ENCODE measurements around the gene MRPL41. TPM values are rescaled to one million over a fixed set of nuclear protein-coding genes. Genes with fewer than 3 reads are reported as not detected.

MRPL41 gene
- total RNA-seq (2022; extraction: Qiagen RNA extraction; ENCODE audit: low read depth): 43.8 to 100 TPM (median 90.0 TPM) in 5 replicates

DNA sequence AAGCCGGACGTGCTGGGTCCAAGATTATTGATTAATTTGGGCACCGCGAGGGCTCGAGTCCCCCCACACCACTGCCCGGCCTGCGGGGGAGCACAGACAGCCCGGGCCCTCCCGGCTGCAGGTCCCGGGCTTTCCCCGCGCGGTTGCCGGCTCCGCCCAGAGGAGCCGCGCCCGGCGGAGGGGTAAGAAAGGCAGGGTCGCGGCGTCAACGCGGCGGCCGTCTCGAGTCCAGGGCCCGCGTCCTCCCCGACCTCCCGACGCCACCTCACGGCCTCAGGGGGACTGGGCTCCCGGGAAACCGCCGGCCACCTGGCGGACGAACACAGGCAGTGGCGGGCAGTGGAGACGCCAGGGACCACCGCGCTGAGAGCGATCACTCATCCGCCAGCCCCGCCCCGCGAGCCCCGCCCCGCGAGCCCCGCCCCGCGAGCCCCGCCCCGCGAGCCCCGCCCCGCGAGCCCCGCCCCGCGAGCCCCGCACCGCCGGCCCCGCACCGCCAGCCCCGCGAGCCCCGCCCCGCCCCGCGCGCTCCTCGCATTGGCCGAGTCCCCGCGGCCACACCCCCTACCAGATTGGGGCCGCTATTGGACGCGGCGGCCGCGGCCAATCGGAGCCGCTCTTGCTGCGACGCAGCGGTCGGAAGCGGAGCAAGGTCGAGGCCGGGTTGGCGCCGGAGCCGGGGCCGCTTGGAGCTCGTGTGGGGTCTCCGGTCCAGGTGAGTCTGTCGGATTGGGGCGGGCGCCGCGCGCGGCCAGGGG lies at the start of gene MRPL41:
MRPL41 (plus strand) TSS at position 616 of the 758 bp plus-strand sequence. CDS start 203 bp downstream, outside the sequence.

DNA sequence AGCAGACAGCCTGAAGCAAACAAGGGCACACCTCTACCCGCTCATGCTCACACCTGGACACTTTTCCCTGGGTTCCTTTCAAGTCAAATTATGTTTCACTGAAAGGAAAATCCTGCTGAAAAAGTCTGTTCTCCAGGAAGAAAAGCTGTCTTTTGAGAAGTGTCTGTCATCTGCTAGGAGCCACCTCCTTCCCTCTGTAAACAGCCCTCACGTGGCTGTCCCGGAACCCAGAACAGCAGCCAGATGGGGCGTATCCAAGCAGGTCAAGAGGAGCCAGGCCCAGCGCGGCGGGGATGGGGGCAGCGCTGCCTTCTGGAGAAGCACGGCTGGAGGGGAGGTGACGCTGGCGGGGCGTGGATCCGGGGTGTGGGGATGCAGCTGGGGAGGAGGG lies 1.5 kb upstream of the MRPL41 start, which contains the start of gene PNPLA7:
PNPLA7 (minus strand) TSS at position 172 of the 391 bp plus-strand sequence. CDS start 205 bp downstream, outside the sequence.

DNA sequence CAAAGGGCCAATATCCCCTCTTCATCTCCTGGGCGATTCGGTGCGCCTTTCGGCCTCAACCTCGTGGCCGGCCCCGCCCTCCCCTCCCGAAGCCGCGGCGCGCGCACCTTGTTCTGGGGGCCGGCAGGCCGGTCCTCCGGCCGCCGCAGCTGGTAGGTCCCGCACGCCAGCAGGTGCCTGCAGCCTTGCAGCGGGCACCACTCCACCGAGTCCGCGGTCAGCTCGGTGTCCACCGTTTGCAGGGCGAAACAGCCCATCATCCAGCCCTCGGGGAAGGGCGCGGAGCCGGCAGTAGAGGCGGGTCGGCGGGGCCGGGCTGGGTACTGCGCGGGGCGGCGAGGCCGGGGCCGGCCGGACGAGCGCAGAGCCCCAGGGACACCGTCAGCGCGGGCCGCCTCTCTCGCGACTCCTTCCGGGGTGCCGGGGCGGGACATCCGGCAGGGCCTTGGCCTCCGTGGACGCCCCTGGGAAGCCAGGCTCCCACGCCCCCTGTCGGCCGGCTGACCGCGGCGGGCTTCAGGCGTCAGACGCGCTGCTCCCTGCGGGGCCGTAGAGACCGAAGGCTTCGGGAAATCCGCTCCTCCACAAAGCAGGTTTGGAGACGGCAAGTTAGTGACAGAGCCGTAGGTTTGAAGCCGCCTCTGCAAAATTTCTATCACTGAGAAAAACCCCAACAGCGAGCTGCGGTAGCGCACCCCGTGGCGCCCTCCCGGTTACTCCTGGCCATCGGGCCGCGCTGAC lies 27.0 kb downstream of the MRPL41 start, which contains the start of gene DPH7:
DPH7 (minus strand) TSS at position 408 of the 741 bp plus-strand sequence; CDS start at position 260, 148 bp downstream.

DNA sequence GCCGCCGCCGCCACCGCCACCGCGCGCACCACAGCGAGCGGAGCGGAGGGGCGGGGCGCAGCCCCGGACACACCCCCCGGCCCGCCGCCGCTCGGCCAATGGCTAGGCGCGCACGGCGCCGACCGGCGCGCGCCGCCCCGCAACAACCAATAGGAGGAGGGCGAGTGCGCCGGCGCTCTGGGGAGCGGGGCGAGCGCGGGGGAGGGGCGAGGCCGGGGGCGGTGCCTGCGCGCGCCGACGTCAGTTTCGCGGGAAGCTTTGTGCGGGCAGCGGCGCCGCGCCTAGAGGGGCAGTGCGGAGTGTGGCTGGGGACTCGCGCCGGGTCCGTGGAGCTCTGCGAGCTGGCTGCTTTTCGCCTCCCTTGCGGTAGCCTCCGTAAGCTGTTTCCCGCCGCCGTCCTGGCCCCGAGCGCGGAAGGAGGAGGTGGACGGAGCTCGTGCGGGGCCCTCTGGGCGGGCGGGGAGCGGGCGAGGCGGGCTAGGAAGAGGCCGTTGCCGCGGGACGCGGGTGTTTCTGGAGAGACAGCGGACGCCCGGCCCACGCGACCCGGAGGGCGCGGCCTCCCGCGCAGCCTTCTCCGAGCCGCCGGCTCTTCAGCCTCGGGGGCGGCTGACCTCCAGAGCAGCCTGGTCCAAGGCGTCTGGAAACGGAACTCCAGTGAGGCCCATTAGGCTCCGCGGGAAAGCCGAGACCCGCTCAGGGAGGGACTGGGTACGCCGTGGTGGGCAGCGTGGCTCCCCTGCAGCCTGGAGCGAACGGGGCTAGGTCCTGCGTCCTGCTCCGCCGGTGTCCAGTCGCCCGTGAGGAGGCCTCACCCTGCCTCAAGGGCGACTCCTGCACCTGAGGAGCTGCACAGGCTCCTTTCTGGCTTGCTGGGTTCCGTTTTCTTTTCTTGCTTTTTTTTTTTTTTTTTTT lies 39.0 kb downstream of the MRPL41 start, which contains the start of gene ZMYND19:
ZMYND19 (minus strand) TSS at position 44 of the 915 bp plus-strand sequence. CDS start 249 bp downstream, outside the sequence.

Other genes starting within 250 kb of the MRPL41 start
- 1.9 to 7.2 TPM (median 5.6 TPM) in 5 replicates for gene NRARP, start 249.6 kb upstream of the MRPL41 start, total RNA-seq (2022; extraction: Qiagen RNA extraction; ENCODE audit: low read depth)
- gene EXD3, start 128.7 kb upstream of the MRPL41 start, total RNA-seq (2022; extraction: Qiagen RNA extraction; ENCODE audit: low read depth): 2.5 to 6.8 TPM (median 6.4 TPM) in 5 replicates
- gene NOXA1, start 128.5 kb upstream of the MRPL41 start, total RNA-seq (2022; extraction: Qiagen RNA extraction; ENCODE audit: low read depth): 0.53 to 2.1 TPM (median 1.9 TPM) in 5 replicates
- gene ENTPD8, start 110.5 kb upstream of the MRPL41 start, total RNA-seq (2022; extraction: Qiagen RNA extraction; ENCODE audit: low read depth): 0.18 to 0.29 TPM (median 0.19 TPM) in 5 replicates
- 28.4 to 48.9 TPM (median 43.2 TPM) in 5 replicates for gene NSMF, start 92.5 kb upstream of the MRPL41 start, total RNA-seq (2022; extraction: Qiagen RNA extraction; ENCODE audit: low read depth)
- 0.28 to 1.2 TPM (median 1.1 TPM) in 5 replicates for gene PNPLA7, start 1.5 kb upstream of the MRPL41 start, total RNA-seq (2022; extraction: Qiagen RNA extraction; ENCODE audit: low read depth)
- 19.5 to 32.6 TPM (median 30.3 TPM) in 5 replicates for gene DPH7, start 27.0 kb downstream of the MRPL41 start, total RNA-seq (2022; extraction: Qiagen RNA extraction; ENCODE audit: low read depth)
- gene ZMYND19, start 38.6 kb downstream of the MRPL41 start, total RNA-seq (2022; extraction: Qiagen RNA extraction; ENCODE audit: low read depth): 34.1 to 61.4 TPM (median 59.9 TPM) in 5 replicates
- 26.9 to 54.5 TPM (median 45.5 TPM) in 5 replicates for gene ARRDC1, start 53.8 kb downstream of the MRPL41 start, total RNA-seq (2022; extraction: Qiagen RNA extraction; ENCODE audit: low read depth)
- 33.7 to 50.4 TPM (median 47.4 TPM) in 5 replicates for gene EHMT1, start 67.1 kb downstream of the MRPL41 start, total RNA-seq (2022; extraction: Qiagen RNA extraction; ENCODE audit: low read depth)

Data from A549 treated with ZK216348 at 1 μM for 4 hours (cell line).